Kasumi-1 (cell line): ENCODE data around the gene COBLL1.
"Not testable (repeated sequence)": the region's sequence is repeated elsewhere in the genome, so short reads cannot be mapped to it uniquely, and the experiment has no call there.

Experiments
- DNase-seq, 2 experiments: peaks; one replicate each; lab custom pipeline; 2025; lab: John Stamatoyannopoulos, UW

COBLL1 gene

GRCh38 chr2:164784376-164784775 lies 57.2 kb downstream of the COBLL1 start:
- DNase-seq: no peak

- DNase-seq: no peak
These were observed 59.3 kb downstream of the COBLL1 start for GRCh38 chr2:164782323-164782722.

- no peak for DNase-seq
These were observed 60.2 kb downstream of the COBLL1 start for GRCh38 chr2:164781394-164781793.

- DNase-seq: no peak
These were observed 60.9 kb downstream of the COBLL1 start for GRCh38 chr2:164780611-164781178.

- no peak for DNase-seq
These were observed 62.1 kb downstream of the COBLL1 start for GRCh38 chr2:164779383-164780057.

- no peak for DNase-seq
These were observed 62.9 kb downstream of the COBLL1 start for GRCh38 chr2:164778723-164779122.

GRCh38 chr2:164777847-164778461 lies 63.7 kb downstream of the COBLL1 start:
- no peak for DNase-seq

GRCh38 chr2:164773635-164774034 lies 68.0 kb downstream of the COBLL1 start:
- DNase-seq: no peak

GRCh38 chr2:164773091-164773490 lies 68.5 kb downstream of the COBLL1 start:
- DNase-seq: no peak

GRCh38 chr2:164771897-164772296 lies 69.7 kb downstream of the COBLL1 start:
- DNase-seq: no peak

- DNase-seq: no peak
These were observed 71.2 kb downstream of the COBLL1 start for GRCh38 chr2:164770421-164770916.

GRCh38 chr2:164766954-164767320 lies 74.7 kb downstream of the COBLL1 start:
- DNase-seq: no peak

GRCh38 chr2:164766216-164766953 lies 75.2 kb downstream of the COBLL1 start:
- DNase-seq: no peak

- no peak for DNase-seq
These were observed 76.6 kb downstream of the COBLL1 start for GRCh38 chr2:164764996-164765395.

GRCh38 chr2:164764474-164764873 lies 77.1 kb downstream of the COBLL1 start:
- no peak for DNase-seq

- DNase-seq: no peak
These were observed 78.2 kb downstream of the COBLL1 start for GRCh38 chr2:164763431-164763830.

GRCh38 chr2:164761737-164762460 lies 79.7 kb downstream of the COBLL1 start:
- DNase-seq: no peak

GRCh38 chr2:164761201-164761600 lies 80.4 kb downstream of the COBLL1 start:
- not testable (repeated sequence) for DNase-seq

GRCh38 chr2:164760179-164760578 lies 81.4 kb downstream of the COBLL1 start:
- no peak for DNase-seq

- DNase-seq: no peak
These were observed 83.5 kb downstream of the COBLL1 start for GRCh38 chr2:164757934-164758695.

- DNase-seq: no peak
These were observed 84.8 kb downstream of the COBLL1 start for GRCh38 chr2:164756773-164757172.
